GM18909 (cell line): Measurements from ENCODE around the gene TPSB2.
"Not testable (repeated sequence)": the region's sequence is repeated elsewhere in the genome, so short reads cannot be mapped to it uniquely, and the experiment has no call there.

Experiments used
- ATAC-seq: cut with Tn5 transposase; IDR thresholded peaks from one replicate; pipeline ENCODE4 v1.9.1; 2021; ENCODE audit warnings: mild to moderate bottlenecking; ENCODE audit not compliant: unreplicated experiment, poor library complexity

TPSB2 gene

GRCh38 chr16:1230084-1230470 is at the start of gene TPSB2:
Gene TPSB2 (minus strand): TSS chr16:1230184. CDS start chr16:1229951, 233 bp downstream.
- not testable (repeated sequence) for ATAC-seq

GRCh38 chr16:1279081-1279944 is 49.3 kb upstream of the TPSB2 start:
- ATAC-seq, result no peak

GRCh38 chr16:1278477-1278876 is 48.5 kb upstream of the TPSB2 start:
- no peak for ATAC-seq

GRCh38 chr16:1277617-1278282 is 47.8 kb upstream of the TPSB2 start:
- no peak for ATAC-seq

- no peak for ATAC-seq
Measured at GRCh38 chr16:1277151-1277598, 47.2 kb upstream of the TPSB2 start.

- ATAC-seq, result no peak
Measured at GRCh38 chr16:1276580-1276878, 46.5 kb upstream of the TPSB2 start.

- ATAC-seq, result no peak
Measured at GRCh38 chr16:1275791-1276579, 46.0 kb upstream of the TPSB2 start.

GRCh38 chr16:1274767-1275166 is 44.8 kb upstream of the TPSB2 start:
- ATAC-seq, result no peak

GRCh38 chr16:1273816-1274215 is 43.8 kb upstream of the TPSB2 start:
- no peak for ATAC-seq

GRCh38 chr16:1272453-1273198 is 42.6 kb upstream of the TPSB2 start:
- ATAC-seq, result no peak

- ATAC-seq, result not testable (repeated sequence)
Measured at GRCh38 chr16:1271724-1272413, 41.9 kb upstream of the TPSB2 start.

- ATAC-seq, result no peak
Measured at GRCh38 chr16:1271380-1271723, 41.4 kb upstream of the TPSB2 start.

- not testable (repeated sequence) for ATAC-seq
Measured at GRCh38 chr16:1269418-1269817, 39.4 kb upstream of the TPSB2 start.

- ATAC-seq, result no peak
Measured at GRCh38 chr16:1265826-1266225, 35.8 kb upstream of the TPSB2 start.

GRCh38 chr16:1265090-1265630 is 35.2 kb upstream of the TPSB2 start:
- ATAC-seq, result no peak

- no peak for ATAC-seq
Measured at GRCh38 chr16:1264345-1265089, 34.5 kb upstream of the TPSB2 start.

GRCh38 chr16:1263591-1264344 is 33.8 kb upstream of the TPSB2 start:
- no peak for ATAC-seq

- no peak for ATAC-seq
Measured at GRCh38 chr16:1262846-1263221, 32.9 kb upstream of the TPSB2 start.
